Suppressor macrophage (primary cell): Measurements from ENCODE around the gene NFIC.
"Not testable (repeated sequence)": the region's sequence is repeated elsewhere in the genome, so short reads cannot be mapped to it uniquely, and the experiment has no call there.

Source experiments
- DNase-seq, 4 experiments: peaks; one replicate each; pipeline ENCODE4 v3.0.0-alpha.2; 2020 to 2022

Gene NFIC

DNA sequence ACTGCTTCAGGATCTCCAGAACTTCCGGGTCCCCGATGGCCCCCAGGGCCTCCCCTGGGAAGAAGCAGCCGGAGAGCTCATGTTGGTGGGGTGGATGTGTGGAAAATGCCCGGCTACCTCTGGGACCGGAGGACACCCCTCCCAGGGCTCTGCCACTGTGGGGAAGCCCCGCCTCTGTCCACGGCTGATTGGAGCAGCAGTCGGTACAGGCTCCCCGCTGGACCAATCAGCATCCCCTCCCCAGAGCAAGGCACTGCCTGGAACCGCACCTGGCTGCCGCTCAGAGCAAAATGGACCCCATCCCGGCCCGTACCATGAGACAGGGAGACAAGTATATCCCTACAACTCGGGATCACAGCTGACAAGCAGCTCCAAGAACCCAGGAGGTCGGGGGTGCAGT is 127.7 kb downstream of the NFIC start:
- no peak for DNase-seq

DNA sequence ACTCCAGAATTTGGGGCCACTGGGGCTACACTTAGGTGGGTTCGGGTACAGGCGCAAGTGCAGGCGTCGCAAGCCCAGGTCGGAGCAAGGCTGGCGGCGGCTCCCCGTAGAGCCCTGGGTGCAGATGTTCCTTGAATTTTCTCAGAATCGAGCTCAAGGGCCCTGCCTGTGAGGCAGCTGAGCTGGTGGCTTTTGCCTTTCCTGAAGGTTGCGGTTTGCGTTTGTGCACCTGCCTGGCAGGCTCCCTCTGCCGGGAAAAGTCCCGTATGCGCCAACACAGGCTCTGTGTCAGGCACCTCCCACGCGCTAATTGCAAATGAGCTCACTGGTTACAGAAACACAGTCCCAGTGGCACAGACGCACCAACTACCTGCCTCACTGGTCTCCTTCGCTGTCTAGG is 128.2 kb downstream of the NFIC start:
- no peak for DNase-seq

DNA sequence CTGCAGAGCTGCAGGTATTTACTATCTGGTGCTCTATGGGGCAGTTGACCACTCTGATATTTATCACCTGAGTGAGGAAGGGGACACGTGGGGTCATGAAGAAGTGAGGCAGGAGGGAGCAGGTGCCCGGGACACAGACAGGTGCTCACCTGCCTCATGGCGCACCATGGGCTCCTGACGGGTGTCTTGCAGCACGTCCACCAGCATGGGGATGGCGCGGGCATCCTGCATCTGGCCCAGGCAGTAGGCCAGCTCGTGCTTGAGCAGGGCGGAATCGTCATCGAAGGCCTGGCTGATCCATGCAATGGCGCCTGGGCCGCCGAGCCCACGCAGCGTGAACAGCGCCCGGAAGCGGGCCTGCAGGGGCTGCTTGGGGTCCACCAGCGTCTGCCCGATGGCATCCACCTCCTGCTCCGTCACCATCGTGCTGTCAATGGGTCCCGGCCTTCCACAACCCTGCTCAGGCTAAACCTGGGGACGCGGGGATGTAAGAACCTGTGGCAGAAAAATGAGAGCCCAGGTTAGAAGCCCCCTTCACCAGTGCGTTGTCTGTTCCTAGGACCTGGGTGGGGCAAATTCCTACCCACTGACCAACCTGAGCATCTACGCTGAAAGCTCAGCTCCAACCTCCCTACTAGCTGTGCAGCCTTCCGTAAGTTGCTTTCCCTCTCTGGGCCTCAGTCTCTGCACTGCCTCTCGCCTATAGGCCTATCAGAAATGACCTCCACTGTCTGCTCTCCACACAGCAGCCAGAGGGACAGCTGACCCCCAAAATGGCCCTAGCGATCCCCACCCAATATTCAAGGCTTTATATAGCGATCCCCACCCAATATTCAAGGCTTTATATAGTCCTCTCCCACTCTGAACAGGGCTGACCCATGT is 130.2 kb downstream of the NFIC start:
- DNase-seq = no peak

DNA sequence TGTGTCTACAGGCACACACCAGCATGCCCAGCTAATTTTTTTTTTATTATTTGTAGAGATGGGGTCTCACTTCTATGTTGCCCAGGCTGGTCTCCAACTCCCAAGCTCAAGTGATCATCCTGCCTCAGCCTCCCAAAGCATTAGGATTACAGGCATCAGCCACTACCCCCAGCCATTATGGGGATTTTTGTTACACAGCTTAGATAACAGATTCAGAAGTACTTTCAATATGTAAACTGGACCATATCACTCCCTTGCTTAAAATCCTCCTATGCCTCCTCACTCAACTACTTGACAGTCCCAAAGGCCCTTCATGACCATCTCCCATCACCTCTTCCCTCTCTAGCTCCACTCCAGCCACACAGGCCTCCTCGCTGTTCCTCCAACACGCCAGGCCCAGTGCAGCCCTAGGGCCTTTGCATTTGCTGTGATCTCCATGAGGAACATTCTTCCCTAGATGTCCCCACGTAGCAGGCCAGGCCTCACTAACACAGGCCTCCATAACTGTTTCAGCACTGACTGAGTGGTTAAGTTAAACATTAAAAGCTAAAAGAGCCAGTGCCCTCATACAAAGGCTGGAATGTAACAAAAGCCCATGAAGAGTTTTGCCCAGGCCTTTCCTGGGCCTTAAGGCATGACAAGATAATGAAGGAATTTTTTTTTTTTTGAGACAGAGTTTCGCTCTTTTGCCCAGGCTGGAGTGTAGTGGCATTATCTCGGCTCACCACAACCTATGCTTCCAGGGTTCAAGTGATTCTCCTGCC is 131.6 kb downstream of the NFIC start:
- no peak for DNase-seq

DNA sequence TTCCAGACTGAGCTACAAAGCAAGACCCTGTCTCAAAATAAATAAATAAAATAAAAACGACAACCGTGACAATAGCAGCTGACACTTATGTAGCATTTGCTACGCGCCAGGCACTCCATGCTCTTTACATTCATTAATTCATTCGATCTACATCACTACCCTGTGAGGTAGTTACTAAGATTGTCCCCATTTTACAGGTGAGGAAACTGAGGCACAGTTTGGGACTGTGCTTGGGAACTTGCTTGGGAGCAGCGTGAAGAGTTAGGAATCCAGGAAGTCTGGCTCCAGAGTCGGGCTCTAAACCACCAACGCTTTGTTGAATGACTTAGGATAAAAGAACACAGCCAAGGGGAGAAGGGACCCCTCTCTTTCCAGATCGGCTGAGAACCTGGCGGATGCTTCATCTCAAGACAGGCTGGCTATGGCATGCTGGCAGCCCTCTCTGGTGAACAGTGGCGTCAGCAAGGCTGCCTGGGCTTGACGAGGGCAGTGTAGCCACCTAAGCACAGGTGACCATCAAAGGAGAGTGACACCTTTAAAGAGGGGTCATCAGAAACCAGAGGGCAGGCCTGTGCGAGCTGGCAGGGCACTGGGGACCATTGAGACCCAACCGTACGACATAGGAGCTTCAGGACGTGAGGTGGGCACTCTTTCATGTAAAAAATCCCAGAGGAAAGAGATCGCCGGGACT is 133.5 kb downstream of the NFIC start:
- no peak for DNase-seq

DNA sequence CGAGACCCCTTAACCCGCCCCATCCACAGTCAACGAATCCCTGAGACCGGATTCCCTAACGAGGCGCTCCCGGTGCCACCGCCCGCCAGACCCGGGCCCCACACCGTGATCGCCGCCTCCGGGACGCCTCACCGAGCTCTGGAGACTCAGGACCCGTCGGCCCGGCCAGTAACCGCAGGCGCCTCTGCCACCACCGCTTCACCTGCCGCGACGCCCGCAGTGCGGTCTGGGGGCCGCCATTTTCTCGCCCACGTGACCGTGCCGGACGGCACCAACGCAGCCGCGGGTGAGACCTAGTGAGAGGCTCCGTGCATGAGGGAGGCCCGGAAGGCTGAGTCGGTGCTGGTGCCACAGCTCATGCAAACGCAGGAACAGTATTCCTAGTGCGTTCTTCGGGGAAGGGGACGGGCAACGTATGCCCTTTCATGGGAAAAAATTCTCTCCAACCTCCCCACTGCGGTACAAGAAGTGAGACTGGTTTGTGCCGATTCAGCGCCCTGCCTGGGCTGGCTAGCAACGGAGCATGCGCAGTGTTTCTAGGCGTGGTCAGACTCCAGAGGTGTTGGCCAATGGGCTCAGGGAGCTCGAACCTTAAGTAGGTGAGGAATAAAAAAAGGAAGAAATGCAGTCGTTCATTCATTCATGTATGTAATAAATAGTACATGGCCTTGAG is 134.2 kb downstream of the NFIC start, which contains the start of gene DOHH:
Gene DOHH (minus strand): TSS at position 246 of the 673 bp plus-strand sequence. CDS start 3,860 bp downstream, outside the sequence.
- DNase-seq = peak; percentile 96 to 98 (median 96)

DNA sequence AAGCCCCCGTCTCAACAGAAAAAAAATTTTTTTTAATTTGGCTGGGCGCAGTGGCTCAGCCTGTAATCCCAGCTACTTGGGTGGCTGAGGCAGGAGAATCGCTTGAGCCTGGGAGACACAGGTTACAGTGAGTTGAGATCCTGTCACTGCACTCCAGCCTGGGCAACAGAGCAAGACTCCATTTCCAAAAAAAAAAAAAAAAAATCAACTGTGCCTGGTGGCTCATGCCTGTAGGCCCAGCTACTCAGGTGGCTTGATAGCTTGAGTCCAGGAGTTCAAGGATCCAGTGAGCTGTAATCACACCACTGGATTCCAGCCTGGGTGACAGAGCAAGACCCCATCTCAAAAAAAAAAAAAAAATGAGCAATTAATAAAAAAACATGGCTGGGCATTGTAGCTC is 135.4 kb downstream of the NFIC start:
- no peak for DNase-seq

DNA sequence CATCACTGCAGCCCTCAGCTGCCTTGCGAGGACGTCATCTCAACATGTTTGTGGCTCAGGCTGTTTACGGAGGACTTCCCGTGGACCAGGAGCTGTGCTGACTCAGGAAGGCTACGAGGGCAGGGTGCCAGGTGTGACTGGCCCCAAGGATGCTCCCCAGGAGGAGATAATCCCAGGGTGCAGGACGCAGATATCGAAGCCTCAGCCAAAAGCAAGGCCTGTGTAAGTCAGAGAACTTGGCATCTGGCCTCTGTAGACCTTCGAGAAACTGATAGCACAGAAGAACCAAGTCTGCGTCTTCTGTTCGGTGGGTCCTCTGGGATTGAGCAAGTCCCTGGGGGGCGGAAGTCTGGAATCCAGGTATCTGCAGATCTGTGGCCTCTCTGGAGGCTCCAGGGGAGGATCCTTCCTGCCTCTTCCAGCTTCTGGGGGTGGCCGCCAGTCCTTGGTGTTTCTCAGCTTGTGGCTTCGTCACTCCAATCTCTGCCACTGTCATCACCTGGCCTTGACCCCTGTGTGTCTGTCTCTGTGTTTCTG is 136.7 kb downstream of the NFIC start:
- no peak for DNase-seq

DNA sequence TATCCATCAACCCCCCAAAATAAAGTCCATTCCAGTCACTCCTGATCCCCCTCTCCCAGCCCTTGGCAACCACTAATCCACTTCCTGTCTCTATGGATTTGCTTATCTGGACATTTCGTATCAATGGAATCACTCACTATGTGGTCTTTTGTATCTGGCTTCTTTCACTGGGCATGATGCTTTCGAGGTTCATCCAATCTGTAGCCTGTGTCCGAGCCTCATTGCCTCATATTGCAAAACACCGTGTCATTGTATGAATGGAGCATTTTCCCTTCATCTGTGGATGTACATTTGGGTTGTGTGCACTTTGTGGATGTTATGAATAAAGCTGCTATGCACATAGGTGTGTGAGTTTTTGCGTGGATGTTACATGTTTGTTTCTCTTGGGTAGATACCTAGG is 138.4 kb downstream of the NFIC start:
- DNase-seq = no peak

DNA sequence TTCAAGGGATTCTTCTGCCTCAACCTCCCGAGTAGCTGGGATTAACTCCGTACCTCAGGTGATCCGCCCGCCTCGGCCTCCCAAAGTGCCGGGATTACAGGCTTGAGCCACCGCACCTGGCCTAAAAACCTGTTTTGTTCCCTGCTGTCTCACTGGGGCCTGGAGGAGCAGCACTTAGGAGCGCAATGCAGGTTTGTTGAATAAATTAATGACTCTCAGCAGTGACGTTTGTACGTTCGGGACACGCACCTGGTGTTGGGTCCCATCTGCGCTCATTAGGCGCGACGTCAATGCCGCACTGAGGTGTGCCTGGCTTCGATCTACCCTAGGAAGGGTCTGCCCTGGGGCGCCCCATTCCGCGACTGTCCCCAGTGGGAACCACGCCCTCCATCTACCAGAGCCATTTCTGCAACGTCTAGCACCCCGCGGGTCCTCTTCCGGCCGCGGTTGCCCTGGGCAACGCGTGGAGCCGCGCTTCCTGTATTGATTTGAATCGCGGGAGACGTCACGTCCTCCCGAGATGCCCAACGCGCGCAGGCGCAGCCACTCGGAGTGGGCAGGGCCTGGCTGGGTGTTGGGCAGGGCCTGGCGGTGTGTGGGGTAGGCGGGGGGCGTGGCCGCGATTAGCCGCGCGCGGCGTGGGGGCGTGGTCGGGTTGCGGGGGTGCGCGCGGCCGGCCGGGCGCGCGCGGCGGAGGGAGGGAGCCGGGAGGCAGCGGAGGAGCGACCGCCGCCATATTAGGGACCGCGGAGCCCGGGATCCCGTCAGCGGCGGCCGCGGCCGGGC is 139.4 kb downstream of the NFIC start, which contains the start of gene FZR1:
Gene FZR1 (plus strand): TSS at position 714 of the 786 bp plus-strand sequence. CDS start 16,679 bp downstream, outside the sequence.
- peak; percentile 100 for DNase-seq

DNA sequence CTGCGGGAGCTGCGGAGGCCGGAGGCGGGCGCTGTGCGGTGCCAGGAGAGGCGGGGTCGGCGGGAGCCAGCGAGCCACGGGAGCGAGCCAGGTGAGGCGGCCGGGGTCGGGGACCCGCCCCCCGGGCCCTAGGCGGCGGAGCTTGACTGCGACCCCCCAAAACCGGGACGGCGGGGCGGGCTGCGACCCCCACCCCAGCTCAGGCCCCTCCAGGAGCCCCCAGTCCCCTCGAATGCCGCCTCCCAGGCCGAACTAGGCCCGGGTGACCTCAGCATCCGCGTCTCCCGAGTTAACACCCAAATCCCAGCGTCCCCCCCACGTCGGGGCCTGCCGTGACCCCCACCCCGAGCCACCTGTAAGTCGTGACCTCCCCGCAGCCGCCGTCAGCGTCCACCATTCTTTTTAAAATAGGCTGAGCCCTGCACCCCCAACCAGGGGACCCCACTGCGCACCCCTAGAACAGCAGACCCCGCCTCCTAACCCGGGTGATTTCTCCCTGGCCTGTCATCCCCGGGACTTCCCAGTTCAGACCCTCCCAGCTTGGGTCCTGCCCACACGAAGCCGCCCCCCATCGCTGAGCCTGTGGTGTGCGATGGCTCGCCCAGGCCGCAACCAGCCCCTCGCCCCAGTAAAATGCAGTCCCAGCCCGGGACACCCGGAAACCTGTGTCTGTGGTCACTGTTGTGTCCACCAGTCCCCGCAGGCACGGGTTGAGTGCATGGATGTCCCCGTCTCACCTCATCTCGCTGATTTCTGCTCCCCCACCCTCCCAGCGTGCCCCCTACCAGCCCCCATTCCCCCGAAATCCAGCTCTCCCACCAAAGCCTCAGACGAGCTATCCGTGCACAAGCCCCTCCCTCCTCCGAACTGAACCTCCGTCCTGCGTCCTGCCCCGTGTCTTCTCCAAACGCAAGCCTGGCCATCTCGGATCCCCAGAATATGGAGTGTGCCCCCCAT is 140.3 kb downstream of the NFIC start:
- DNase-seq = peak in 3 of 4 experiments; percentile 30 to 47 (median 37)

DNA sequence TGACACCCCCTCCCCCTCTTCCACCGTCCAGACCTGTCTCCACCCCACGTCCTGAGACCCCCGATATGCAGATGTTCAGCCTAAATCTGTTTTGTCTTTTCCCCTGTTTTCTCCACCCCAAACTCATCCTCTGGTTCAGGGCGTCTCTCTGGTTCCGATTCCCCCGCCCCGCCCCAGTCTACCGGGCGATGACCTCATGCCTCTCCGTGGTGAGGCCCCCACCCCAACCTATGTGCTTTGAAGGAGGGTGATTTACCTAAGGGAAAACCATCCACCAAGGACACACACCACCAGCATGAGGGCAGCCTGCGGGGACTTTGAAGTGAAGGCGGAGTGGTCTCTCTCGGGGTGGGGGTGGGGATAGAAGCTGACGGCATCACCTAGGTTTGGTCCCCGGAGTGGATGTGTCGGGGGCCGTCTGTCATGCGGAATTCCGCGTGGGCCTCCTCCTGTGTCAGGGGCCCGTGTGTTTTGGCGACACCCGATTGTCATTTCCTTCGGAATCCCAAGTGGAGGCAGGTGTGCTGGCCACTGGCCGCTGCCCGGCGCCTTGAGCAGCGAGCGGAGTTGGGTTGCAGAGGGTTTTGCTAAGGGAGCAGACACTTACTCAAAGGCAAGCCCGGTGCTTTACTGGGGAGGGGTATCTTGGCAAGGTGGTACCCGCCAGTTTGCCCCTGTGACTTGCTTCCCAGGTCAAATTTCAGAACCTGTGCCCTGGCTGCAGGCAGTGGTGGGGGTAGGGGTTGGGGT is 141.2 kb downstream of the NFIC start:
- no peak for DNase-seq

DNA sequence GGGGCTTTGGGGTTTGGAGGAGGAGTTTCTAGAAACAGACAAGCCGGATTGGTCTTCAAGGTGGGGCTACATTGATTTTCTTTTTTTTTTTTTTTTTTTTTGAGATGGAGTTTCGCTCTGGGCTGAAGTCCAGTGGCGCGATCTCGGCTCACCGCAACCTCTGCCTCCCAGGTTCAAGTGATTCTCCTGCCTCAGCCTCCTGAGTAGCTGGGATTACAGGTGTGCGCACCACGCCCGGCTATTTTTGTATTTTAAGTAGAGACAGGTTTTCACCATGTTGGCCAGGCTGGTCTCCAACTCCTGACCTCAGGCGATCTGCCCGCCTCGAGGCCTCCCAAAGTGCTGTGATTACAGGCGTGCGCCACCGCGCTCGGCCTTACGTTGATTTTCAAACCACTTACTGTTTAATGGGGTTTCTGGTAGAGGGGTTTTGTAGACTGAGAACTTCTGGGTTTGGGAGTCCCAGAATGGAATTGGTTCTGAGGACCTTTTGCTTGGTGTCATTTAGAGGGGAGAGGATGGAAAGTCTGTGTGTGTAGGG is 141.8 kb downstream of the NFIC start:
- not testable (repeated sequence) for DNase-seq

DNA sequence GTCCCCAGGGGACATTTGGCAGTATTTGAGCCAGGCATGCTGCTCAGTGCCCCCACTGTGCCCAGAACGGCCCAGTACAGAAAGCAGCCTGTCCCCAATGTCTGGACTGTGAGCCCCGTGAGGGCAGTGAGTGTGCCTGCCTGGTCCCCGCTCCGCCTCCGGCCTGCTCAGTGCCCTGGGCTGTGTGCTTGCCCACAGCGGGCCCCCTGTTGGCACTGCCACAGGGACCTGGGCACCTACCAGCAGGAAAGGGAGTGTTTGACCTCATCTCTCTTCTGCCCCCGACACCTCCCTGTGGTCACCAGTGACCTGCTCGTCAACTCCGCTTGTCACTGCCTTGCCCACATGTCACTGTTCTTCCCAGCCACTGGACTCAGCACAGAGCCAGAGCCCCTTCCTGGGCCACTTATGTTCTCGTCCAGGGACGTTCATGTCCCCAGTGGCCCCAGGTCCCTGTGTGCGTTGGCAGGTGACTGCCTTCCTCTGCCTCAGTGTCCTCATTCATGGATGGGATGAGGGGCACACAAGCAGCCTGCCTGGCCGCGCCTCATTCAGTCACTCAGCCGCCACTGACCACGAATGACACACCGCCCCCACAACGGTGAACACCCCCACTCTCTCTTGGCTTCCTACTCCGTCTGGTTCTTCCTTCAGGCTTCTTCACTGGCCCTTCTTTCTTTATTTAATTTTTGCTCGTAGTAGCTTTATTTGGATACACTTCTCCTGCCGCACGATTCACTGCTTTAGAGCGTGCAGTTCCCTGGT is 142.6 kb downstream of the NFIC start:
- DNase-seq = no peak

DNA sequence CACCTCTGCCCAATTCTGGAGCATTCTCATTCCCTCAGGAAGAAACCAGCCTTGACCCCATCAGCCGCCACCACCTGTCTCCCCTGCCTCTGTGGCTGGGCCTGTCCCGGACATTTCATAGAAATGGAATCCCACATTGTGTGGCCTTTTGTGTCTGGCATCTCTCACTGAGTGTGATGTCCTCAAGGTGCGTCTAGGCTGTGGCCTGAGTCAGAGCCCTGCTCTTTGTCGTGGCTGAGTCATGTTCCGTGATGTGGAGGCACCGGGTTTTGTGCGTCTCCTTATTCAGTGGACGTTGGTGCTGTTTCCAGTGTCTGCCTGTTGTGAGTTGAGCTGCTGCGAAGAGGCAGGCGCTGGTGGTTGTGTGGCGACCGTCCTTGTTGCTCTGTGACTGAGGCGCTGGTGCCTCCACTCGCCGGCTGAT is 143.2 kb downstream of the NFIC start:
- DNase-seq = no peak

DNA sequence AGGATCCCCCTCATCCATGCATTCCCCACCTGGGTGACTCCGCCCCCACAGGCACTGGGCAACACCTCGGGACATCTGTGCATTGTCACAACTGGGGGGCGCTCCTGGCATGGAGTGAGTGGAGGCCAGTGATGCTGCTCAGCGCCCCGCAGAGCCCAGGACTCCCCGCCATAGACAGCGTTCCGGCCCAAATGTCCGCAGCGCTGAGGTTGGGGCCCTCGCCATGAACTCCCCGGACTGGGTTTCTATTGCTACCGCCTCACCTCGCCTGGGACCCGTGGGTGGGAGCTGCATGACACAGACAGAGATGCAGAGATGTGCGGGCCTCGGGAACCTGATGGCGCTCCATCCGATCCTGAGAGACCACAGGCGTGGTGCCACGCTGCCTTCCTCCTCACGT is 144.3 kb downstream of the NFIC start:
- no peak for DNase-seq

DNA sequence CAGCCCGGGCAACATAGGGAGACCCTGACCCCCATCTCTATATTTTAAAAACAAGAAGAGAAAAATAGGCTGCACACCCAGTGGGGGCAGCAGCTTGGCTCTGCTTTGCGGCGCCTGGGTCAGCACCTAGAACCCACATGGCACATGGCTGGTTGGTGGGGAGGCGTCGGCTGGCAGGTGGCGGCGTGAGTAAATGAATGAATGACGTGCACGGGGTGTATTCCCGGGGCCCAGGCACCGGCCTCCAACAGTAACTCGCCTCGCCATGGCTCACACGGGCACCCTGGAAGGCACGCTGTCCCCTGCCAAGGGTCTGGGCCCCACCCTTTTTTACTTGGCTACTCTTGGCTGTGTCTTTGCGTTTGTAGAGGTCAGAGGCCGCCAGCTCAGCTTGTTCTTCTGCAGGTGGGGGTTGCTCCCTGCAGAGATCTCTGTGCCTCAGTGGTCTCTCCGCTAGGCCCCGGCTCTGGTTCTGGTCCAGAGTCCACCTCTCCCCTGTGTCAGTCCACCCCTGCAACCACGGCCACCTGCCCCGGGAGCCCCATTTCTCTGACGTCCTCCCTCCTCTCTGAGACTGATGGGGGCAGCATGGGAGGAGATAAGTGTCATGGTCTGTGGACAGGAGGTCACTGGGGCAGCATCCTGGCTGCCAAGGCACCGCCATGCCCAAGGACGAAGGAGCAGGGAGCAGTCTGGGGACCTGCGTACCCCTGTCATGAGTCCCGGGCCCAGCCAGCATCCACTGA is 145.3 kb downstream of the NFIC start:
- DNase-seq = no peak
